H9 (cell line): ENCODE data around the gene ACTN1. TPM values are rescaled to one million over a fixed set of nuclear protein-coding genes. Genes with fewer than 3 reads are reported as not detected.

Experiments
- DNase-seq: peaks from one replicate; pipeline ENCODE4 v3.0.0-alpha.2; 2017
- H2AFZ ChIP-seq: one replicate; pipeline ENCODE4 v1.6.1; 2013; ENCODE audit warnings: mild to moderate bottlenecking, low read length, control low read depth, moderate library complexity
- H2AK5ac ChIP-seq: 2 replicates; pipeline ENCODE4 v1.6.1; 2013; ENCODE audit warnings: low read length, control low read depth, mixed read lengths; ENCODE audit not compliant: insufficient read length
- H2BK120ac ChIP-seq: one replicate; pipeline ENCODE4 v1.6.1; 2013; ENCODE audit warnings: low read depth, mild to moderate bottlenecking, low read length, control low read depth, inconsistent platforms; ENCODE audit not compliant: poor library complexity, severe bottlenecking
- H2BK12ac ChIP-seq: 2 replicates; pipeline ENCODE4 v1.6.1; 2013; ENCODE audit warnings: low read length, control low read depth, mixed read lengths, low read depth; ENCODE audit not compliant: insufficient read length
- H2BK15ac ChIP-seq: 2 replicates; pipeline ENCODE4 v1.6.1; 2013; ENCODE audit warnings: low read depth, low read length, control low read depth
- H2BK20ac ChIP-seq: one replicate; pipeline ENCODE4 v1.6.1; 2013; ENCODE audit warnings: low read depth, mild to moderate bottlenecking, low read length, control low read depth, inconsistent platforms; ENCODE audit not compliant: poor library complexity, severe bottlenecking
- H2BK5ac ChIP-seq: 2 replicates; pipeline ENCODE4 v1.6.1; 2013; ENCODE audit warnings: low read length, control low read depth, mixed read lengths; ENCODE audit not compliant: insufficient read length
- H3K14ac ChIP-seq: 2 replicates; pipeline ENCODE4 v1.6.1; 2013; ENCODE audit warnings: low read length, control low read depth; ENCODE audit not compliant: insufficient read depth
- H3K18ac ChIP-seq: 2 replicates; pipeline ENCODE4 v1.6.1; 2013; ENCODE audit warnings: low read depth, mild to moderate bottlenecking, mixed read lengths, low read length, control low read depth; ENCODE audit not compliant: insufficient read length
- H3K23ac ChIP-seq: 2 replicates; pipeline ENCODE4 v1.6.1; 2013; ENCODE audit warnings: low read length, control low read depth, mixed read lengths, low read depth; ENCODE audit not compliant: insufficient read length
- H3K23me2 ChIP-seq: 2 replicates; pipeline ENCODE4 v1.6.1; 2013; ENCODE audit warnings: low read depth, mild to moderate bottlenecking, mixed read lengths, low read length, control low read depth; ENCODE audit not compliant: insufficient read length, poor library complexity, severe bottlenecking
- H3K27ac ChIP-seq: 2 replicates; pipeline ENCODE4 v1.5.1; 2013; ENCODE audit warnings: low read length, control low read depth, mixed read lengths, low read depth; ENCODE audit not compliant: insufficient read length
- H3K27me3 ChIP-seq: 2 replicates; pipeline ENCODE4 v1.6.1; 2013; ENCODE audit warnings: low read length, control low read depth, inconsistent platforms; ENCODE audit not compliant: insufficient read depth
- H3K4ac ChIP-seq: 2 replicates; pipeline ENCODE4 v1.6.1; 2013; ENCODE audit warnings: low read depth, mild to moderate bottlenecking, control low read depth, inconsistent platforms, low read length, moderate library complexity
- H3K4me1 ChIP-seq: 2 replicates; pipeline ENCODE4 v1.6.1; 2013; ENCODE audit warnings: low read length, control low read depth, inconsistent platforms; ENCODE audit not compliant: insufficient read depth
- H3K4me2 ChIP-seq: 2 replicates; pipeline ENCODE4 v1.6.1; 2013; ENCODE audit warnings: low read length, control low read depth, mixed read lengths; ENCODE audit not compliant: insufficient read length, insufficient read depth
- H3K56ac ChIP-seq: 2 replicates; pipeline ENCODE4 v1.6.1; 2013; ENCODE audit warnings: low read depth, mild to moderate bottlenecking, mixed read lengths, low read length, control low read depth; ENCODE audit not compliant: insufficient read length
- H3K79me1 ChIP-seq: 2 replicates; pipeline ENCODE4 v1.6.1; 2013; ENCODE audit warnings: low read depth, mild to moderate bottlenecking, moderate library complexity, low read length, control low read depth, inconsistent platforms; ENCODE audit not compliant: insufficient read depth, poor library complexity, severe bottlenecking
- H3K79me2 ChIP-seq: 2 replicates; pipeline ENCODE4 v1.6.1; 2013; ENCODE audit warnings: low read length, control low read depth, inconsistent platforms; ENCODE audit not compliant: insufficient read depth
- H3K9ac ChIP-seq: 2 replicates; pipeline ENCODE4 v1.6.1; 2013; ENCODE audit warnings: low read length, control low read depth, mixed read lengths; ENCODE audit not compliant: insufficient read length; ENCODE audit errors: extremely low read depth
- H3K9me3 ChIP-seq: one replicate; pipeline ENCODE4 v1.6.1; 2013; ENCODE audit warnings: low read depth, low read length, inconsistent platforms; ENCODE audit not compliant: control insufficient read depth
- H3T11ph ChIP-seq: one replicate; pipeline ENCODE4 v1.6.1; 2013; ENCODE audit warnings: mild to moderate bottlenecking, low read length, control low read depth, inconsistent platforms
- H4K20me1 ChIP-seq: one replicate; pipeline ENCODE4 v1.6.1; 2013; ENCODE audit not compliant: control insufficient read depth, insufficient read length, insufficient read depth
- H4K5ac ChIP-seq: 2 replicates; pipeline ENCODE4 v1.6.1; 2013; ENCODE audit warnings: low read depth, mild to moderate bottlenecking, mixed read lengths, low read length, control low read depth; ENCODE audit not compliant: insufficient read length
- H4K8ac ChIP-seq: replicated peaks from 2 replicates; pipeline ENCODE4 v1.6.1; 2013; ENCODE audit warnings: low read length, control low read depth, mixed read lengths, low read depth; ENCODE audit not compliant: insufficient read length
- H4K91ac ChIP-seq: 2 replicates; pipeline ENCODE4 v1.6.1; 2013; ENCODE audit warnings: low read depth, mild to moderate bottlenecking, moderate library complexity, mixed read lengths, low read length, control low read depth; ENCODE audit not compliant: insufficient read length
- H3K27ac Mint-ChIP-seq, 3 experiments: 2 replicates in 2 of 3; 3 replicates in 1 of 3; pipeline ENCODE4 v1.8.0; 2020 to 2021; ENCODE audit warnings: mixed read lengths in 3 of 3, mild to moderate bottlenecking in 1 of 3, moderate library complexity in 1 of 3
- H3K27me3 Mint-ChIP-seq: 2 replicates; pipeline ENCODE4 v1.8.0; 2021; ENCODE audit warnings: low read depth, mild to moderate bottlenecking, moderate library complexity, mixed read lengths
- H3K36me3 Mint-ChIP-seq, 3 experiments: 2 replicates in 2 of 3; 3 replicates in 1 of 3; pipeline ENCODE4 v1.8.0; 2020 to 2021; ENCODE audit warnings: low read depth in 3 of 3, mixed read lengths in 3 of 3; ENCODE audit not compliant: insufficient read depth in 1 of 3
- H3K4me1 Mint-ChIP-seq, 2 experiments: 2 replicates each; pipeline ENCODE4 v1.8.0; 2020; ENCODE audit warnings: mixed read lengths in 2 of 2
- H3K4me3 Mint-ChIP-seq, 2 experiments: 2 replicates in 1 of 2; 3 replicates in 1 of 2; pipeline ENCODE4 v1.8.0; 2020 to 2021; ENCODE audit warnings: mild to moderate bottlenecking in 2 of 2, mixed read lengths in 2 of 2, moderate library complexity in 1 of 2
- H3K9me3 Mint-ChIP-seq, 2 experiments: 2 replicates in 1 of 2; 3 replicates in 1 of 2; pipeline ENCODE4 v1.8.0; 2020; ENCODE audit warnings: mild to moderate bottlenecking in 2 of 2, mixed read lengths in 2 of 2, moderate library complexity in 1 of 2
- WGBS: extraction: QIAGEN DNeasy Blood & Tissue Kit; methylation state at CpG from one replicate; pipeline ENCODE4 v1.1.7; 2013; ENCODE audit warnings: missing lambda C conversion rate, low lambda C conversion rate, mixed read lengths; ENCODE audit not compliant: insufficient read length; ENCODE audit errors: extremely low coverage; 5-methylcytosine and 5-hydroxymethylcytosine counted together
- total RNA-seq: library from RNA; stranded (reverse); gene quantifications from 2 replicates; pipeline ENCODE4 v1.2.1, GENCODE V29; 2021
- TF ChIP-seq, protein P1 (sequence below): fragments of 200-600 bp; sonication (generic); conservative IDR thresholded peaks from 3 replicates; pipeline ENCODE4 v1.8.0; 2021; ENCODE audit warnings: antibody characterized with exemption, mild to moderate bottlenecking

The ACTN1 gene
- total RNA-seq, 1 experiment from 2014 or later = 219 TPM

- Histone ChIP-seq H4K20me1 (peaks cover 2% of the 10 kb centered on the region), H3K14ac (no peak overlapping the region), H3K4ac (no peak overlapping the region), H2BK5ac (no peak overlapping the region), H3K9ac (no peak overlapping the region), H4K5ac (no peak overlapping the region), H3K27me3 (no peaks in the 10 kb centered on the region), H3K4me1 (peaks cover 16% of the 10 kb centered on the region; the same call in 1 of the 2 replicates), H2BK20ac (no peak overlapping the region), H2AFZ (no peak overlapping the region), H3K23ac (no peak overlapping the region), H3K23me2 (no peaks in the 10 kb centered on the region), H3K4me2 (no peak overlapping the region), H3K79me1 (peaks cover 3% of the 10 kb centered on the region), H2BK120ac (no peak overlapping the region), H4K8ac (no peak overlapping the region), H3K56ac (no peak overlapping the region), H3K27ac (no peak overlapping the region), H2AK5ac (no peak overlapping the region), H3K79me2 (peaks cover 24% of the 10 kb centered on the region; the same call in 1 of the 2 replicates), H2BK15ac (no peak overlapping the region), H4K91ac (no peak overlapping the region), H2BK12ac (no peak overlapping the region), H3K9me3 (no peaks in the 10 kb centered on the region), H3K18ac (no peak overlapping the region), H3T11ph (no peak overlapping the region)
- no peaks in the 10 kb centered on the region for H3K9me3 Mint-ChIP-seq
- peak overlapping the region in 2 of 3 experiments; percentile 48 to 68; a peak in 3 of 7 replicates for H3K27ac Mint-ChIP-seq
- H3K36me3 Mint-ChIP-seq = peaks cover 1 to 13% (median 8%) of the 10 kb centered on the region in 3 experiments; a peak in 6 of 7 replicates
- no peak overlapping the region for H3K4me3 Mint-ChIP-seq
- DNase-seq = no peak
- TF ChIP-seq, protein P1, sequence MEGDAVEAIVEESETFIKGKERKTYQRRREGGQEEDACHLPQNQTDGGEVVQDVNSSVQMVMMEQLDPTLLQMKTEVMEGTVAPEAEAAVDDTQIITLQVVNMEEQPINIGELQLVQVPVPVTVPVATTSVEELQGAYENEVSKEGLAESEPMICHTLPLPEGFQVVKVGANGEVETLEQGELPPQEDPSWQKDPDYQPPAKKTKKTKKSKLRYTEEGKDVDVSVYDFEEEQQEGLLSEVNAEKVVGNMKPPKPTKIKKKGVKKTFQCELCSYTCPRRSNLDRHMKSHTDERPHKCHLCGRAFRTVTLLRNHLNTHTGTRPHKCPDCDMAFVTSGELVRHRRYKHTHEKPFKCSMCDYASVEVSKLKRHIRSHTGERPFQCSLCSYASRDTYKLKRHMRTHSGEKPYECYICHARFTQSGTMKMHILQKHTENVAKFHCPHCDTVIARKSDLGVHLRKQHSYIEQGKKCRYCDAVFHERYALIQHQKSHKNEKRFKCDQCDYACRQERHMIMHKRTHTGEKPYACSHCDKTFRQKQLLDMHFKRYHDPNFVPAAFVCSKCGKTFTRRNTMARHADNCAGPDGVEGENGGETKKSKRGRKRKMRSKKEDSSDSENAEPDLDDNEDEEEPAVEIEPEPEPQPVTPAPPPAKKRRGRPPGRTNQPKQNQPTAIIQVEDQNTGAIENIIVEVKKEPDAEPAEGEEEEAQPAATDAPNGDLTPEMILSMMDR = no peak
- no peaks in the 10 kb centered on the region for H3K27me3 Mint-ChIP-seq
- no CpG with 5 or more reads among the region's 9 CpGs for WGBS
- peaks cover 73 to 86% of the 10 kb centered on the region in 2 experiments for H3K4me1 Mint-ChIP-seq
These were observed 39.0 kb downstream of the ACTN1 start for GRCh38 chr14:68939893-68940613.
